Smooth muscle cell (in vitro differentiated cells): Measurements from ENCODE around the gene C16orf95. TPM values are rescaled to one million over a fixed set of nuclear protein-coding genes. Genes with fewer than 3 reads are reported as not detected.

Experiments used
- DNase-seq: peaks from one replicate; lab custom pipeline; 2025; ENCODE audit not compliant: unreplicated experiment; lab: John Stamatoyannopoulos, UW
- H2AFZ ChIP-seq: fragments of 200-600 bp; sonication (generic); 2 replicates; pipeline ENCODE4 v1.6.0; 2016; ENCODE audit warnings: antibody characterized with exemption, low read depth, mild to moderate bottlenecking
- H3F3A ChIP-seq: fragments of 200-600 bp; sonication (generic); 2 replicates; pipeline ENCODE4 v1.6.0; 2017; ENCODE audit warnings: antibody characterized with exemption, low read depth
- H3K27ac ChIP-seq: fragments of 200-600 bp; sonication (generic); 2 replicates; pipeline ENCODE4 v1.5.1; 2016; ENCODE audit warnings: low read depth, mild to moderate bottlenecking
- H3K27me3 ChIP-seq: fragments of 200-600 bp; sonication (generic); 2 replicates; pipeline ENCODE4 v1.6.1; 2016; ENCODE audit warnings: low read depth, mild to moderate bottlenecking
- H3K36me3 ChIP-seq: fragments of 200-600 bp; sonication (generic); 2 replicates; pipeline ENCODE4 v1.5.1; 2016; ENCODE audit warnings: low read depth
- H3K4me1 ChIP-seq: fragments of 200-600 bp; sonication (generic); 2 replicates; pipeline ENCODE4 v1.5.1; 2016; ENCODE audit warnings: low read depth
- H3K4me2 ChIP-seq: fragments of 200-600 bp; sonication (generic); 2 replicates; pipeline ENCODE4 v1.6.0; 2016; ENCODE audit warnings: mild to moderate bottlenecking
- H3K4me3 ChIP-seq: fragments of 200-600 bp; sonication (generic); 2 replicates; pipeline ENCODE4 v1.5.1; 2016; ENCODE audit warnings: mild to moderate bottlenecking
- H3K79me2 ChIP-seq: fragments of 200-600 bp; sonication (generic); 2 replicates; pipeline ENCODE4 v1.6.0; 2016; ENCODE audit warnings: low read depth, mild to moderate bottlenecking
- H3K9ac ChIP-seq: fragments of 200-600 bp; sonication (generic); 2 replicates; pipeline ENCODE4 v1.6.0; 2016; ENCODE audit warnings: low read depth
- H3K9me3 ChIP-seq: fragments of 200-600 bp; sonication (generic); replicated peaks from 2 replicates; pipeline ENCODE4 v1.5.1; 2016; ENCODE audit warnings: low read depth
- H4K20me1 ChIP-seq: fragments of 200-600 bp; sonication (generic); 2 replicates; pipeline ENCODE4 v1.6.0; 2016; ENCODE audit warnings: low read depth
- CTCF ChIP-seq: fragments of 200-600 bp; sonication (generic); IDR thresholded peaks from 2 replicates; pipeline ENCODE4 v1.5.1; 2017; ENCODE audit warnings: borderline replicate concordance, mild to moderate bottlenecking, antibody characterized with exemption; ENCODE audit not compliant: insufficient read depth, poor library complexity, severe bottlenecking
- WGBS: methylation state at CpG from one replicate; pipeline ENCODE4 v1.1.7; 2016; ENCODE audit warnings: low lambda C conversion rate; 5-methylcytosine and 5-hydroxymethylcytosine counted together
- polyA plus RNA-seq: library from polyadenylated mRNA; unstranded; fragments of >200 nt; fragmentation: Nextera tagmentation; extraction: Ambion mirVana; gene quantifications from 2 replicates; pipeline ENCODE4 v1.2.1, GENCODE V29; 2016
- total RNA-seq: library from RNA; depleted of rRNA; stranded (reverse); fragments of >200 nt; gene quantifications from 2 replicates; pipeline ENCODE4 v1.2.3, GENCODE V29; 2014

C16orf95 gene
- total and polyA plus RNA-seq, 2 experiments from 2014 or later, result 7.7 to 8.0 TPM

- Histone ChIP-seq H3K27me3 (no peaks in the 10 kb centered on the region), H3K36me3 (no peaks in the 10 kb centered on the region), H3K4me3 (no peak overlapping the region), H3K9ac (no peak overlapping the region), H4K20me1 (no peaks in the 10 kb centered on the region), H3K27ac (no peak overlapping the region), H2AFZ (no peak overlapping the region), H3K4me2 (no peak overlapping the region), H3K4me1 (no peaks in the 10 kb centered on the region), H3K79me2 (no peaks in the 10 kb centered on the region), H3F3A (no peaks in the 10 kb centered on the region), H3K9me3 (no peaks in the 10 kb centered on the region)
- DNase-seq, result no peak
- TF ChIP-seq CTCF, result no peak
- WGBS, result 79% methylated on average over 18 of the region's 18 CpGs
Observed at GRCh38 chr16:87279094-87279658, 38.0 kb downstream of the C16orf95 start.

- no peak overlapping the region for H3K4me3 ChIP-seq
- no peaks in the 10 kb centered on the region for H4K20me1 ChIP-seq
Observed at GRCh38 chr16:87278191-87279093, 38.8 kb downstream of the C16orf95 start.

GRCh38 chr16:87276924-87277323 is 40.3 kb downstream of the C16orf95 start:
- no peaks in the 10 kb centered on the region for H3F3A ChIP-seq
- H3K79me2 ChIP-seq, result no peaks in the 10 kb centered on the region
- TF ChIP-seq CTCF, result no peak
- H3K9ac ChIP-seq, result no peak overlapping the region
- no peaks in the 10 kb centered on the region for H3K27me3 ChIP-seq
- no peak overlapping the region for H2AFZ ChIP-seq
- H3K4me2 ChIP-seq, result no peak overlapping the region
- no peaks in the 10 kb centered on the region for H3K9me3 ChIP-seq
- no peak overlapping the region for H3K27ac ChIP-seq
- no peaks in the 10 kb centered on the region for H4K20me1 ChIP-seq
- no peaks in the 10 kb centered on the region for H3K36me3 ChIP-seq
- no peaks in the 10 kb centered on the region for H3K4me1 ChIP-seq
- DNase-seq, result no peak
- 88% methylated on average over 11 of the region's 11 CpGs for WGBS
- no peak overlapping the region for H3K4me3 ChIP-seq

More at GRCh38 chr16:87278191-87279093, 38.8 kb downstream of the C16orf95 start:
- Histone ChIP-seq H3K9me3 (no peaks in the 10 kb centered on the region), H3K36me3 (no peaks in the 10 kb centered on the region), H3K79me2 (no peaks in the 10 kb centered on the region), H3F3A (no peaks in the 10 kb centered on the region), H2AFZ (no peak overlapping the region), H3K27ac (no peak overlapping the region), H3K4me2 (no peak overlapping the region), H3K4me1 (no peaks in the 10 kb centered on the region), H3K9ac (no peak overlapping the region), H3K27me3 (no peaks in the 10 kb centered on the region)
- DNase-seq, result peak; percentile 41
- 54% methylated on average over 38 of the region's 38 CpGs for WGBS
- peak; percentile 92 for TF ChIP-seq CTCF
